ENCODE data around the gene ADIPOR2. TPM values are rescaled to one million over a fixed set of nuclear protein-coding genes. Genes with fewer than 3 reads are reported as not detected.

The ADIPOR2 gene
- total RNA-seq, 1 experiment from 2014 or later = 45.3 TPM

DNA sequence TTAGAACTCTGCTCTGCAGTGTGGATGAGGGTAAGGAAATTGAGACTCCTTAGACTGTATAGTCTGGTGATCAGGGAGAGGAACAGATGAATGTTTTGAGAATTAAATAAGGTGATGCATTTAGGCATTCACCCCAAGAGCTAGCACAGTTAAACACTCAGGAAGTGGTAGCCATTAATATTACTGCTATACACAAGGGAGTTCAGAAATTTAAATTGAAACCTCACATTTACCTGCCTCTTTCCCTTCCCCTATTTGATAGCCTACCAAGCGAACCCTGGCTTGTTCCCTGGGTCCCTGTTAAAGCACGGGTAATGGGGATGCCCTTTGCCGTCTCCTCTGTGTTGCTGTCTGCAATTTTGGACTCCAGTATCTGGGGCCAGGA lies 43.6 kb upstream of the ADIPOR2 start:
- Histone ChIP-seq H3K9ac (ENCODE audit: extremely low read depth, insufficient read length, low read length) (no peak overlapping the region), H3K4me2 (ENCODE audit: insufficient read depth, insufficient read length, low read length) (no peak overlapping the region), H3K23me2 (ENCODE audit: insufficient read length, low read depth, low read length, poor library complexity, severe bottlenecking) (no peaks in the 10 kb centered on the region), H3K27ac (ENCODE audit: insufficient read length, low read depth, low read length) (no peak overlapping the region), H3K14ac (ENCODE audit: insufficient read depth, low read length) (no peak overlapping the region), H4K91ac (ENCODE audit: insufficient read length, low read depth, low read length) (no peak overlapping the region), H3K23ac (ENCODE audit: insufficient read length, low read depth, low read length) (no peak overlapping the region), H4K5ac (ENCODE audit: insufficient read length, low read depth, low read length) (no peak overlapping the region), H4K20me1 (ENCODE audit: control insufficient read depth, insufficient read depth, insufficient read length) (peaks cover 2% of the 10 kb centered on the region), H2BK15ac (ENCODE audit: low read depth, low read length) (no peak overlapping the region), H3K18ac (ENCODE audit: insufficient read length, low read depth, low read length) (no peak overlapping the region), H3K4me1 (ENCODE audit: insufficient read depth, low read length) (no peaks in the 10 kb centered on the region), H2BK20ac (ENCODE audit: low read depth, low read length, poor library complexity, severe bottlenecking) (no peak overlapping the region), H3K79me2 (ENCODE audit: insufficient read depth, low read length) (no peaks in the 10 kb centered on the region), H3K9me3 (ENCODE audit: control insufficient read depth, low read depth, low read length) (no peaks in the 10 kb centered on the region), H4K8ac (replicated peaks; ENCODE audit: insufficient read length, low read depth, low read length) (no peak overlapping the region), H2BK12ac (ENCODE audit: insufficient read length, low read depth, low read length) (no peak overlapping the region), H3K79me1 (ENCODE audit: insufficient read depth, low read depth, low read length, poor library complexity, severe bottlenecking) (no peaks in the 10 kb centered on the region), H2AK5ac (ENCODE audit: insufficient read length, low read length) (no peak overlapping the region), H3K27me3 (ENCODE audit: insufficient read depth, low read length) (no peaks in the 10 kb centered on the region), H3T11ph (ENCODE audit: low read length) (no peak overlapping the region), H3K4ac (ENCODE audit: low read depth, low read length) (no peak overlapping the region), H3K56ac (ENCODE audit: insufficient read length, low read depth, low read length) (no peak overlapping the region), H2BK120ac (ENCODE audit: low read depth, low read length, poor library complexity, severe bottlenecking) (no peak overlapping the region), H2AFZ (ENCODE audit: low read length) (no peak overlapping the region), H2BK5ac (ENCODE audit: insufficient read length, low read length) (no peak overlapping the region)
- no CpG with 5 or more reads among the region's 3 CpGs for WGBS (ENCODE audit: extremely low coverage, insufficient read length, low lambda C conversion rate)
- no peak for DNase-seq
- no peaks in the 10 kb centered on the region for H3K36me3 Mint-ChIP-seq (ENCODE audit: insufficient read depth in 1 of 3, low read depth in 3 of 3)
- no peak overlapping the region for H3K4me3 Mint-ChIP-seq
- H3K4me1 Mint-ChIP-seq = peaks cover 10 to 29% of the 10 kb centered on the region in 2 experiments
- H3K9me3 Mint-ChIP-seq = no peaks in the 10 kb centered on the region
- TF ChIP-seq, protein P1, sequence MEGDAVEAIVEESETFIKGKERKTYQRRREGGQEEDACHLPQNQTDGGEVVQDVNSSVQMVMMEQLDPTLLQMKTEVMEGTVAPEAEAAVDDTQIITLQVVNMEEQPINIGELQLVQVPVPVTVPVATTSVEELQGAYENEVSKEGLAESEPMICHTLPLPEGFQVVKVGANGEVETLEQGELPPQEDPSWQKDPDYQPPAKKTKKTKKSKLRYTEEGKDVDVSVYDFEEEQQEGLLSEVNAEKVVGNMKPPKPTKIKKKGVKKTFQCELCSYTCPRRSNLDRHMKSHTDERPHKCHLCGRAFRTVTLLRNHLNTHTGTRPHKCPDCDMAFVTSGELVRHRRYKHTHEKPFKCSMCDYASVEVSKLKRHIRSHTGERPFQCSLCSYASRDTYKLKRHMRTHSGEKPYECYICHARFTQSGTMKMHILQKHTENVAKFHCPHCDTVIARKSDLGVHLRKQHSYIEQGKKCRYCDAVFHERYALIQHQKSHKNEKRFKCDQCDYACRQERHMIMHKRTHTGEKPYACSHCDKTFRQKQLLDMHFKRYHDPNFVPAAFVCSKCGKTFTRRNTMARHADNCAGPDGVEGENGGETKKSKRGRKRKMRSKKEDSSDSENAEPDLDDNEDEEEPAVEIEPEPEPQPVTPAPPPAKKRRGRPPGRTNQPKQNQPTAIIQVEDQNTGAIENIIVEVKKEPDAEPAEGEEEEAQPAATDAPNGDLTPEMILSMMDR (conservative IDR thresholded peaks at IDR 0.05) = no peak
- H3K27ac Mint-ChIP-seq = no peak overlapping the region; a peak in 2 of 7 replicates
- peaks cover 17% of the 10 kb centered on the region for H3K27me3 Mint-ChIP-seq (ENCODE audit: low read depth)
